Dermis microvascular lymphatic vessel endothelial cell (primary cell): ENCODE results near the gene PLEKHG1. TPM values are rescaled to one million over a fixed set of nuclear protein-coding genes. Genes with fewer than 3 reads are reported as not detected.

ENCODE experiments used
- DNase-seq, 2 donors: peaks; one replicate each; pipeline versions ENCODE4 v3.0.0 to v3.0.0-alpha.2; 2010; ENCODE audit warnings: low read depth in 2 of 2
- total RNA-seq: library from RNA; depleted of rRNA; stranded (reverse); fragments of >200 nt; gene quantifications from 2 replicates; pipeline ENCODE4 v1.2.1, GENCODE V29; 2014

The PLEKHG1 gene
- total RNA-seq = 19.8 and 26.3 TPM in 2 replicates

DNA sequence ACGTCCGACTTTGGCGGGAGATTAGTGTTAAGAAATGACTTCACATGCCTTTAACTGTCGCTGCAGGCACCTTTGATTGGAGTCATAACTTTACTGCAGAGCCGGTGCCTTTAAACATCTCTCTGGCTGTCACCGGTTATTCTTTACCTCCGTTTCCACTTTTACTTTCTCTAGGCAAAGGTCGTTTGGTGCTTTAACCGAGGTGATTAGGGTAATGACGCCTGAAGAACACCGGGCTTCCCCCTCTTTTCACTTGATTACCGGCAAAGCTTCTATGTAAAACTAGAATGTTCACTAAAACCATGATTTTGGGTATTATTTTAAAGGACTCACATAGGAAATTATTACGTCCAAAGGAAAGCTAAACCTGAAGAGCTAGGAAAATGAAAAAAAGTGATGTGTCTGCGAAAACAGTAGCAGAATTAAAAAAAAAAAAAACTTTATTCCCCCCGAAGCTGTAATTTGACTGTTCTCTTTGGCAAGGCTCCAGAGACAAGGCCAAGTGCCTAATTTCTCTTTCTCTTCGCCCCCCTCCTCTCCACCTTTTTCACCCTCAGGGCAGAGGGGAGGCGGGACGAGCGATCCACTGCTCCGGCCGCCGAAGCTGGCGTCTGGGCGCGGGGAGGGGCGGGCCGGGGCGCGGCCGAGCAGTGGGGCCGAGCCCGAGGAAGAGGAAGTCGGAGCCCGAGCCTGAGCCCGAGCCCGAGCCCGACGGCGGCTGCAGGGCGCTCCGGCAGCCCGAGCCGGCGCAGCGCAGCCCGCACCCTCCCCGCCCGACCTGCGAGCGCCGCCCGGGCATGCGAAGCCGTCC is at the start of gene PLEKHG1:
TSS of gene PLEKHG1 (plus strand) at position 687 of the 811 bp plus-strand sequence. CDS start 133,797 bp downstream, outside the sequence.
- peak; percentile 17 to 72 for DNase-seq

DNA sequence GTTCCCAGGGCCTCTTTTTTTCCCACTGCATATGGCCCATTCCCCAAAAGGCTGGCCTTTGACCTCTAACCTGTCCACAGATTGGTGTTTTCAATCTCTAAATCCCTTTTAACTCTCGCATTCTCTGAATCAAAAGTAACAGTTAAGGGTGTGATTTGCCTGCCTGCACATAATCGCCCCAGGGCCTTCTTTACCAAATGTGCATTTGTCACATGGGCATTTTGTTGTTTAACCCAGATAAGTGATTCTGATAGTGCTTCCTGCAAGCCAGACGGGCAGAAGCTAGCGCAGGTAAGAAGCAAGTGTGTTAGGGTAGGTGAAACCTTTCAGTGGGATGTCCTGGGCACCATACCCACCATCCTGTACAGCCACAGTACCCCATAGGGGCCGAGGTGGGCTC is 49.4 kb upstream of the PLEKHG1 start:
- no peak for DNase-seq

DNA sequence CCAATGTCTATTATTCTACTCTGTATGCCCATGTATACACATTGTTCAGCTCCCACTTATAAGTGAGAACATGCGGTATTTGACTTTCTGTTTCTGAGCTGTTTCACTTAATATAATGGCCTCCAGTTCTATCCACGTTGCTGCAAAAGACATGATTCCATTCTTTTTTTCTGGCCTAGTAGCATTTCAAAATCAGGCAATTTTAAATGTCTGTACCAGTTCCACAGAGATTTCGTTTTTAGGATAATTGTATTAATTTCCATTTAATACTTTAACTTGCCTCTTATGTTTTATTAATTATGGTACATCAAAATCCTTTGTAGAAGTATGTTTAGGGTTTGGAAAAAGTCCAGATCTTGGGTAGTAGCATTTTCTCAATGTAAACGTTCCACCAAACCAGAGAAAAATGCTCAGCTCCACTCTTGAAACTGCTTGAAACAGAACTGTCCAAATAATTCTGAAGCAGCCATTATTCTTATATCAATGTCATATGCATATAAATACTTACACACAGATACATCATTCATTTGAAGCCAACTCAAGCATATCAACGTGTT is 42.6 kb upstream of the PLEKHG1 start:
- DNase-seq = no peak

DNA sequence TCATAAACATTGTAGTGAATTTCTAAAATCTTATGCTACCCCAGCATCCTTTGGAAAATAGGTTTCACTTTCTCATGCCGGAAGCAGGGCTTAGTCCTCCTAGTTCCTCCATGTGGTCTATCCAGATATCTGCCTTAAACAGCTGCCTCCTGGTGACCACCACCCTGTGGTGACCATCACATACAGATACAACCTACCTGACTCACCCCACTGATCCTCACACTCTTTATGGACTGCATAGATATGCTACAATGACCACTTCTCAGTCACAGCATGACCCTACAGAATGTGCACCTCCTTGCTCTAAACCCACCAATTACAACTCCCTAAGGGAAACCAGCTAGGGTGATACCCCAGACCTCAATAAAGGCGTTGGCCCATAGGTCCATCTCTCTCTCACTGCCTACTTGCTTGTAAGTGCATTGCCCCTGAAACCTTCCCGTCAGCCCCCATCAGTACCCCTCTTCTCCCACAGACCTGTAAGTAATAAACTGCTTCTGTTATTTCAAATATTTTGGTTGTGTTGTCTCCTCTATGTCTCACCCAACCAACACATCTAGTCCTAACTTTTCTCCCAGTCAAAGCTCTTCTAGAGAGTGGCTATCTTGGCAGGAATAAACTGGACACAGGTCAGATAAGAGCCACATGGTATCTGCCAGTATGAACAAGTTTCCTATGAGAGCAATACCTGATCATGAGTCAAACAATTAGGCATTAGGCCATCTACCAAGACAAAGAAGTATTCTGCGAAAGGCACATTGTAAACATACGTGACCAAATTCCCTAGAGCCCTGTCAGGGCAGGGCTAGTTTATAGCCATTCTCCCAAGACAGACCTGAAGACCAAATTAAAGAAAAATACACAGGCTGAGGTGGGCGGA is 39.4 kb upstream of the PLEKHG1 start:
- no peak for DNase-seq

DNA sequence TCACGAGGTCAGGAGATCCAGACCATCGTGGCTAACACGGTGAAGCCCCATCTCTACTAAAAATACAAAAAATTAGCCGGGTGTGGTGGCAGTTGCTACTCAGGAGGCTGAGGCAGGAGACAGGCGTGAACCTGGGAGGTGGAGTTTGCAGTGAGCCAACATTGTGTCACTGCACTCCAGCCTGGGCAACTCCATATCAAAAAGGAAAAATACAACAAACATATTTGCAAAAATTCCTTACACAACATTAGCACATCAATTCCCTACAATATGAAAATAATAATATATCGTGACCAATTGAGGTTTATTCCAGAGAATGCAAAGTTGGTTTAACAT is 38.8 kb upstream of the PLEKHG1 start:
- DNase-seq = no peak

DNA sequence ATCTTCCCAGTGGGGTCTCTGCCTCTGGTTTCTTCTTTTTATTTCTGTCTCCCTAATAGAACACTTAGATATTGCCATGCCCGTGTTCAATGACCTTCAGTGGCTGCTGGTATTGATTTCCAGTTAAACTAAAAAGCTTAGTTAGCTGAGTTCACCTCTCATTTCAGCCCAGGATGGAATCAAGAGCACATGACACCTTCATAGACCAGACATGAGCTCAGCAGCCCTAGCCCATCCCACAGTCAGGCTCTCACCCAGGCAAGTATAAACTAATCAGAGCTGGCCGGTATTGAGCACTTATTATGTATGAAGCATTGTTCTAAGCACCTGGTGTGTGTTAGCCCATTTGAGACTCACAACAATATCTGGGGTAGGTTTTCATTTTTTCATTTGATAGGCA is 33.7 kb upstream of the PLEKHG1 start:
- DNase-seq = no peak

DNA sequence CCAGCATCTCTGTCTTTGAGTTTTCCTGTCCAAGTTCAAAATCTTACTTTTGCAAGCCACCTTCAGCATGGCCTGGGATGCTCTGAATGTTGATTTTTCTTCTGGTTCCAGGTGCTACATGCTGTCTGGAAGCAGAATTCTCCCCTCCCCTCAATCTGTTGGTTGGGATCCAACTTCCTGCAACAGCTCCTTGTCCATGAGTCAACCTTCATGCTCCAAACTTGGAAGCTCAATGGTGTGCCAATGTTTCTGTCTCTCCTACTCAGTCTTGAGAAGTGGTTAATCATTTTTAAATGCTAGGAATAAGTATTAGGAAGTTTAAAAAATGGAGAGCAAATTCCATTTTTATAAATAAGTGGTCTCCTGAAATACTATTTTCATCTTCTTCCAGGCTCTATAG is 33.2 kb upstream of the PLEKHG1 start:
- DNase-seq = no peak

DNA sequence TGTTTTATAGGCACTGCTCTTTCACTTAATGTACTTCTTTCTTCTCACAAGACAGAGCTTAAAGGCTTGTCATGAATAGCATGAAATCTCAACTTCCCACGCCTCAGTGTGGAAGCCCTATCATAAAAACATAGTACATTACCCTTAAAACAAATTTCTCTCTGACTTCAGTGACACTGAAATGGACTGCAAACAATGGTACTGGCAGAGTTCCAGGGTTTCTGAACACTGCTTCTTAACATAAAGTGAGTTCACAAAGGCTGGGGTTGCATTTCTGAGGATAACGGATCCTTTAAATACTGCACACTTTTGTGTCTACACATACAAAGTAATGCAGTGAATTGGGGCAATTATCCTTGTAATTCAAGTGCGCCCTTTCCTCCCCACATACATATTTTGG is 32.3 kb upstream of the PLEKHG1 start:
- DNase-seq = peak; percentile 30 to 76

DNA sequence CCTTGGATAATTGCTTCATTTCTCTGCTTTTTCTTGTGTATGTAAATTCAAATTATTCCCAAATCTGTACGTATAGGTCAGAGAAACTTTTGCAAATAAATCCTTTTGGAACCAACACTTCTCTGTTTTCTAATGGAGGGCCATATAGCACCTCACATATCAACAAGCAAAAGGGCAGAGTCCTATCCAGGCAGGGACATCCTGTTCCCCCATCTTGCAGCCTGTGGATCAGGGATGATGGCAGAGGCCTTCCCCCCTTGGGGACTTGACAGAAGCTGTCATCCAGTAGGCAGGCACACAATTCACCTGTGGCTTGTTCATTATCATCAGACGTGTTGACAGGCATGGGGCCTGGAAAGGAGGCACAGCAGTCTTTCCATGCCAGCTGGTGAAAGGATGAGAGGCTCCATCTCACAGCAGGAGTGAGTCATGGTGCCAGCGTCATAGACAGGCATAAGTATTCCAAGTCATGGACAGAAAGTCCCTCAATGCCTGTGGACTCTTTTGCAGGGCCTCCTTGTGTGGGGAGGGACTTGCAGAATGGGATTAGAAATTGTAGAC is 31.8 kb upstream of the PLEKHG1 start:
- peak in 1 of 2 donors; percentile 9 for DNase-seq

DNA sequence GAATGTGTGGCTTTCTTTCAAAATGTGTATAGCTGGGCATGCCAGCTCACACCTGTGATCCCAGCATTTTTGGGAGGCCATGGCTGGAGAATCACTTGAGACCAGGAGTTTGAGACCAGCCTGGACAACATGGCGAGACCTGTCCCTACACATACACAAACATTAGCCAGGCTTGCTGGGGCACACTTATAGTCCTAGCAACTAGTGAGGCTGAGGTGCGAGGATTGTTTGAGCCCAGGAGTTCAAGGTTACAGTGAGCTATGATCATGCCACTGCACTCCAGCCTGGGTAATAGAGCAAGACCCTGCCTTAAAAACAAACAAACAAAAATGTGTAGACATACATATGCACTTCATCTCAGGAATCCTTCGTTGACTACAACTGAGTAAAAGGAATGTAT is 31.1 kb upstream of the PLEKHG1 start:
- DNase-seq = no peak

DNA sequence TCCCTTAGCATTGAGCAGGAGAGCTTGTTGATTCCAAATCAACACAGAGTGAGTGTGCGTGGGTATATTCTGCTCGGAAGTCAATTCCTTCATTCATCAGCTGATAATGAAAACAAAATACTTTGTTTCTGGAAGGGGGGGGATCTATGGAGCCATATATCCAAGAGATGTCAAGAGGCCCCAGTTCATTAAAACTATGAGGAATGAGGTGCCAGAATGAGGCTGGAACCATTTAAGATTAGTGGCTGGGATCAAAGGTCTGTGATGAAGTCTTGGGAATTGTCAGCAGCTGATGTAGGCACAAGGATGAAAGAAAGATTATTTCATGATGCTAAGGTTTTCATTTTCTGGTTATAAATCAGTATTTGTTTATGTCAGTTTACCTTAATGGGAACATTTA is 30.5 kb upstream of the PLEKHG1 start:
- DNase-seq = no peak

DNA sequence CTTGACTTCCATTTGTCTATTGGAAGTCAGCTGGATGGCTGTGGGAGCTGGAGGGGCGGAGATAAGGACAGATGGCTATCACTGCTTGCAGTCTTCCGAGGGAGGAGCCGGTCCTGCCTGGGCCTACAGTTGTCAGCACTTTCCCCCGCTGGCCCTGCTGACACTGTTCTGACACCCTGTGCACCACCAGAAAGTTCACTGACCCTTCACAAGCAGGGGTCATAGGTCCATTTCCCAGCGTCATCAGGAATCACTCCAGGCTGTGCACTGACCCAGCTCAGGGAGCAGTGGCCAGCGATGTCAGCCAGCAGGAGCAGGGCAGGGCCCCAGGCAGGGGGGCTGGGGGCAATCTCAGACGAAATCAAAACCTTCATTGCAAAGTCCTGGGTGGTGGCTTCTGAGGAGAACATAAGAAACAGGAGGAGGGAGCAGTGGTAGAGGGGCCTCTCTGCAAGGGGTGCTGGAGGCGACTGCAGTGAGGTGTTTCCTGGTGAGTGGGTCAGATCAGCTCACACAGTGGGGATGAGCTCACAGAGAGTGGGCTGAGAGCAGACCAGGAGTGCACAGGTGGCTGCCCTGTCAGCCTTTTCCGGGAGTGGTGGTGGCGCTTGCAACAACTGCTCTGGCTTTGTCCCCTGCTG is 26.5 kb upstream of the PLEKHG1 start:
- no peak for DNase-seq

DNA sequence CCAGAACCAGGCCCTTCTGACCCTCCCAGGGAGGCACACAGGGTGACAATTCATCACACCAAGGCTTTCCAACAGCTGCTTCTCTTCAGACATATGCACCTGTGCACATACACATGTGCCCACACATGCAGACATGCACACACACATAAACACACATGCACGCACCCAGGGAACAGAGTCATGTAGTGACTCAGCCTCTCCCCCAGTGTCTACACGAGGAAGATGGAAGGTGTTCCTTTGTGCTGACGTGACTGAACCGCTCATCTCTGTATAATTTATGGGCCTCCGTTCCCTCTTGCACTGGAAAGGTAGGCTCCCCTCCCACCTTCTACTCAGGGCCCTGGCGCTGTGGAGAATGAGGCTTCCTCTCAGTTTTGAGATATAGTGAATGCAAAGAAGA is 23.8 kb upstream of the PLEKHG1 start:
- no peak for DNase-seq

DNA sequence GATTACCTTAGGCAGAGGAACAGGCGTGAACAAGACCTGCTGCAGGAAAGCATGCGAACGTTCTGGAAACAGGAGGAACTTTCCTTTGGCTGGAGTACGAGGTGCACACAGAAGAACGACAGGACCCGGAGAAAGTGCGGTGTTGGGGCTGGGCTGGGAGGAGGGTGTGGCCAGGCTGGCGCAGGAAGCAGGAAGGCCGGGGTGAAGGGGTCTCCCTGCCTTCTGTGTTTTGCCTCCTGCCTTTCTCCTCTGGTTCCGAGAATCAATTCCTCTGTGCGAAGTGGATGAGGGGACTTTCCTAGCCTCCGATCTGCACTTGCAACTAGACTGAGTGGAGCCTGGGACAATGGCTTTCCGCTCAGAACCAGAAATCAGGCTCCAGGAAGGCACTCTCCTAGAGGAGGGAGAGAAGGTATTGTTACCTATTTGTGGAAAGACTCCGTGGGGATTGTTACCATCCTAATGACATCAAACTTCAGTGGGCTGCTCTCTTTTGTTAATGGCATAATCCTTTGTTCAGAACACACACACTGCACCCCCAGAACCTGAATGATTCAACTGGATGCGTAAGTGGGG is 22.9 kb upstream of the PLEKHG1 start:
- peak in 1 of 2 donors; percentile 19 for DNase-seq

DNA sequence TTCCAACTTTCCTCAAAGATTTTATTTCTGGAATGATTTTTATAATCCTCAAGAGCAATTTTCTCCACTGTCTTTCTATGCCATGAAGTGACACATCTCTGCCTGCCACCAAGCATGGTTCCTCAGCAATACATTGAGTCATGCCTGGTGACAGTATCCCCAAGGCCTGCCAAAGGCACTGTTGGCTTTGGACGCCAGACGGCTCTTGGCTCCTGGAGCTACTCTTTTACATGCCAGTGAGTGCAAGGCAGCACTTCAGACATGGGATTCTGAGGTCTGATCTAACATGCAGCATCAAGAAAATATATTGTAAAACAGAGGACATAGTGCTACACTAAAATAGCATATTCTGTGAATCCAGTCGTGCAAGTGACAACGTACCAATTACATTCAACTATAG is 20.1 kb upstream of the PLEKHG1 start:
- no peak for DNase-seq

DNA sequence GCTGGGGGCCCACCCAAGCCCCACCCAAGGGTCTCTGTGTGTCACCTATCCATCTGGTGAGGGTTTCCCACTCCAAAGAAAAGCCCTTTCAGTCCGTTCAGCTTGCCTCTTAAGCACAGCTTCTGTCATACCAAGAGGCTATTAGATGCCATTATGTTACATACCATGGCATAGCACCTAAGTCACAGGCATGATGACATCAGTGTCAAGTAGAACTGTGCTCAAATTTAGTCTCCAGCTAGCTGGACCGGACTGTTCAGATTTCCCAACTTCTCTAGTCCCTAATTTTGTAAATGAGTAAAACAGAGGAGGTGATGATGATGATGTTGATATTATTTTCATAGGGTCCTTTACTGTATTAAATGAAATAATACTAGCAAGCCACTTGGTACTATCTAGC is 19.2 kb upstream of the PLEKHG1 start:
- no peak for DNase-seq

DNA sequence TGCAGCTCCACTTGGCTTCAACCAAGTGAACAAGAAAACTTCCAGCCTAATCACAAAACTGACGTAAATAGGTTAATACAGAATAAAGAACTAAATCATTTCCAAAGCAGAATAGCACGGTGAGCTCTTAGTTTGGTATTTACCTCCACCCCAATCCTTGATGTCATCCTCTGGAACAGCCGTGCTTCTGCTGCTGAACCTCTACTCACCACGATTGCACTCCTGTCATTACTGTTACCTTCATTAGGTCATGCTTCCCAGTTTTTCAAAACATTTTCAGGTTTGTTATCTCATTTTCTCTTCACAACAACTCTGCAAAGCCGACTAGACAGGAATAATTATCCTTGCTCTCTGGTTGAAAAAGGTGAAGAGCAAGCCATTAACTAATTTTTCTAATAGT is 15.6 kb upstream of the PLEKHG1 start:
- no peak for DNase-seq

DNA sequence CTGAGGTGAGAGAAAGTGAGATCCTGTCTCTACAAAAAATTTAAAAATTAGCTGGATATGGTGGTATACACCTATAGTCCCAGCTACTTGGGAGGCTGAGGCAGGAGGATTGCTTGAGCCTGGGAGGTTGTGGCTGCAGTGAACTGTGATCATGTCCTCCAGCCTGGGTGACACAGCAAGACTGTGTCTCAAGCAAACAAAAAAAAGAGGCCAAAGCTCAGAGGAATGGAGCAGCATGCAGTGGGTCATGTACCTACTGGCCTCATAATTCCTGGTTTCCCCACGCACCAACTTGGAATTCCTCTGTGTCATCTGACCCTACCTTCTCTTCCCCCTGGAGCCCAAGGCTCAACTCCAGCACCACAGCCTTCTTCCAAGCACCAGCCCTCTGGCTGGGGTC is 15.1 kb upstream of the PLEKHG1 start:
- DNase-seq = no peak

DNA sequence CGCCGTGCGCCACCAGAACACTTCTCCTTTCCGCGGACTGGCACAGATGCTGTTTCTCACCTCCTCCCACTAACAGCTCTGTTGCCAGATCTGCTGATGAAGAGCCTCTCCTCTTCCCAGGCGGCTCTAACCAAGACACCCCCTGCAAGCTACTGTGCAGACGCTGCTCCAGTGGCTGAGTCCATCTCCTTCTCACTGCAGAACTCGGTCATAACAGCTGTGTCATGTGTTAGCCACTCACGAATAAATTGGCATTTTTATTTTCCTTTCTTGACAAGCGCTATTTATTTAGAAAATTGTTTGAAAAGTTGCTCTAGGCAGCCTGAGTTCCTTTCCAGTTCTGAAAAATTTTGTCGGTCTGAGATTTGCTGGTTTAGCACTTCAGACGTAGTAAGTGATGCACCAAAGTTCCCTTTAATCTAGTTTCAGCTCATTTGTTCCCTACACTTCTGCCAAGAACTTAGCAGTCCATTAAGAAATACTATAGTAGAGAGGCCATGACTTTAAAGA is 12.8 kb upstream of the PLEKHG1 start:
- no peak for DNase-seq

DNA sequence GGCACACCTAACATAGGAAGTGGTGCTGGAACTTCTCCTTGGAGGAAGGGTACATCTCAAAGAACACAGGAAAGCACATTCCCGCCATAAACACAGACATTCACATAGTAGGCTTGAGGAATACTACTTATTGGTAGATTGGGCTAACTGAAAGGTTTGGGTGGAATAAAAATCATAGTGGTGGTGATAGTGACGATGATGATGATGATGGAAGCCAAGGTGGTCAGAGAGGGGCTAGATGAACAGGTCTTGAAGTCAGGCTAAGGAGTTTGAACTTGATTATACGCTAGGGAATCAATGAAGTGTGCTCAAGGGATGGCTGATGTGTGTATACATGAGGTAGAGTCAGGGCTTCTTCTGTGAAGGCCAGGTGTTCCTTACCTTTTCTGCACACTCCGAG is 12.0 kb upstream of the PLEKHG1 start:
- no peak for DNase-seq

DNA sequence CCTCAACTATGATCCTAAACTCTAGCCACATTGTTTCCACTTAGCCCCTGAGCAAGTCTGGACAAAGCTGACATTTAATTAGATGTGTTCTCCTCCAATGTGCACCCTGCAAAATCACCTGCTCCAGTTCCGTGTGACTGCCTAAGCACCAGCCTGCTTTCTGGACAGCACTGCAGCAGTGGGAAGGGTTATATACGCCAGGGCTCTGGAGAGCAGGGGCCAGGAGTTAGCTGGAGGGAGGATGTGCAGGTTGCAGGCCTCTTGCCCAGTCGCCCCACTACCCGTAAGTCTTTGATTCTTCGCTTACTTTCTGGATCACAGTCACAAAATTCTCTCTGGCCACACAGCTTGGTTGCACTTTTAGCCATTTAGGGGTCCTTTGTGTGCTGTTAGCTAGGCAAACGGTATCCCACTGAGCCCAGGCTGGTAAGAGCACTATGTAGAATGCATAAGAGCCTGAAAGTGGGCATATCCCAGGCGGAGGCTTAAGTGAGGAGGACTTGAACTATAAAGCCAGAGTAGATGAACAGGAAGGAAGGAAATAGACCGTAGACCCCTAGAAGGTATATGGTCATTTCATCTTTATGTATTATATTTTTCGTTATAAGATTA is 10.7 kb upstream of the PLEKHG1 start:
- DNase-seq = no peak
